ENCODE data around the gene IL17RB. TPM values are rescaled to one million over a fixed set of nuclear protein-coding genes. Genes with fewer than 3 reads are reported as not detected.

The IL17RB gene
- polyA plus RNA-seq, 2 of the 4 experiments (the other 2 are of a cell fraction), result 1.9 to 2.2 TPM

GRCh38 chr3:53888232-53888631 is 41.9 kb downstream of the IL17RB start:
- H3K4me2 ChIP-seq, result no peak overlapping the region
- DNase-seq (ENCODE audit: low read depth in 1 of 2, low spot score in 1 of 2) (no peak), ATAC-seq (no peak), FAIRE-seq (no peak)
- no peak for TF ChIP-seq EHMT2 (IDR thresholded peaks at IDR 0.05; ENCODE audit: low read depth)
- TF ChIP-seq TP53 (CRISPR knock-in tag; IDR thresholded peaks at IDR 0.05), result no peak
- no peak for TF ChIP-seq RAD21 (conservative IDR thresholded peaks at IDR 0.05 in 1 of 2, IDR thresholded peaks at IDR 0.05 in 1 of 2)
- TF ChIP-seq POLR2AphosphoS2 (conservative IDR thresholded peaks at IDR 0.05; ENCODE audit: low read length), result no peak
- TF ChIP-seq EP300 (IDR thresholded peaks at IDR 0.05), result no peak
- no peak for TF ChIP-seq CTCF (IDR thresholded peaks at IDR 0.05)
- TF ChIP-seq ZSCAN20 (CRISPR knock-in tag; IDR thresholded peaks at IDR 0.05), result no peak
- no peak for TF ChIP-seq RNF2 (IDR thresholded peaks at IDR 0.05; ENCODE audit: borderline replicate concordance, low read depth)
- TF ChIP-seq REST (IDR thresholded peaks at IDR 0.05), result no peak
- TF ChIP-seq FOXS1 (CRISPR knock-in tag; IDR thresholded peaks at IDR 0.05), result no peak
- no peak for TF ChIP-seq CHD2 (IDR thresholded peaks at IDR 0.05; ENCODE audit: low read length, partially characterized antibody)
- no peak for TF ChIP-seq RARB (CRISPR knock-in tag; IDR thresholded peaks at IDR 0.05)
- TF ChIP-seq FOSB (CRISPR knock-in tag; IDR thresholded peaks at IDR 0.05), result no peak
- no peak for TF ChIP-seq CEBPB (IDR thresholded peaks at IDR 0.05)
- no peak for TF ChIP-seq EHF (CRISPR knock-in tag; IDR thresholded peaks at IDR 0.05)
- H3K4me3 ChIP-seq, result no peak overlapping the region
- CTCF ChIA-PET, result no interaction called here
- H3K4me1 ChIP-seq, result peaks cover 14% of the 10 kb centered on the region; the same call in 2 of the 3 replicates
- 100% methylated on average over 1 of the region's 1 CpG for WGBS (ENCODE audit: missing lambda C conversion rate)
- no peaks in the 10 kb centered on the region for H3K9me3 ChIP-seq
- POLR2A ChIA-PET, result no interaction called here
- no peak overlapping the region for H3K27ac ChIP-seq

GRCh38 chr3:53890726-53891475 is 44.5 kb downstream of the IL17RB start:
- Histone ChIP-seq H3K9me3 (no peaks in the 10 kb centered on the region), H3K27ac (peak overlapping the region; percentile 79 to 92), H3K4me2 (peak overlapping the region; percentile 78), H3K4me3 (peak overlapping the region; percentile 88), H3K4me1 (peaks cover 14% of the 10 kb centered on the region; the same call in 2 of the 3 replicates)
- CTCF ChIA-PET, result interaction anchor here (1.3 kb wide), 1 partner anchor 10 kb away, joined by 6 read pairs; the partner anchor contains the start of gene ACTR8
- peak; percentile 20 to 47; a peak in 4 of 6 replicates for ATAC-seq
- POLR2A ChIA-PET, result interaction anchor here (0.8 kb wide), 1 partner anchor 15 kb away, joined by 5 read pairs; no protein-coding TSS in a partner anchor
- peak; percentile 17 to 38 for DNase-seq (ENCODE audit: low read depth in 1 of 2, low spot score in 1 of 2)
- FAIRE-seq, result no peak
- WGBS (ENCODE audit: missing lambda C conversion rate), result 5% methylated on average over 17 of the region's 21 CpGs
- TF ChIP-seq TFCP2L1 (CRISPR knock-in tag; IDR thresholded peaks at IDR 0.05), result no peak
- TF ChIP-seq HOXA7 (CRISPR knock-in tag; IDR thresholded peaks at IDR 0.05), result 0 out of 2 replicates have a peak, but pooled peaks have one; percentile 41
